Mesodermal cell (in vitro differentiated cells): ENCODE data around the gene APOO.

Experiments
- H3K27ac ChIP-seq: 2 replicates; pipeline ENCODE4 v1.7.0; 2013; ENCODE audit warnings: mild to moderate bottlenecking, low read depth, low read length, moderate library complexity; ENCODE audit not compliant: severe bottlenecking
- H3K36me3 ChIP-seq: 2 replicates; pipeline ENCODE4 v1.7.1; 2013; ENCODE audit warnings: mild to moderate bottlenecking, low read length, moderate library complexity; ENCODE audit not compliant: control insufficient read depth, insufficient read depth
- H3K4me1 ChIP-seq: one replicate; pipeline ENCODE4 v1.7.1; 2013; ENCODE audit warnings: mild to moderate bottlenecking, low read length; ENCODE audit not compliant: insufficient read depth, control insufficient read depth, poor library complexity, severe bottlenecking
- H3K4me3 ChIP-seq: 2 replicates; pipeline ENCODE4 v1.7.0; 2013; ENCODE audit warnings: low read length, control low read depth, mild to moderate bottlenecking; ENCODE audit not compliant: insufficient read depth, poor library complexity, severe bottlenecking; ENCODE audit errors: extremely low read depth
- H3K9me3 ChIP-seq: 2 replicates; pipeline ENCODE4 v1.7.1; 2013; ENCODE audit warnings: mild to moderate bottlenecking, low read length, moderate library complexity; ENCODE audit not compliant: control insufficient read depth
- WGBS, 2 experiments: methylation state at CpG; one replicate each; pipeline ENCODE4 v1.1.5; 2013; ENCODE audit warnings: missing lambda C conversion rate in 2 of 2; ENCODE audit not compliant: insufficient coverage in 2 of 2; 5-methylcytosine and 5-hydroxymethylcytosine counted together

The APOO gene

DNA sequence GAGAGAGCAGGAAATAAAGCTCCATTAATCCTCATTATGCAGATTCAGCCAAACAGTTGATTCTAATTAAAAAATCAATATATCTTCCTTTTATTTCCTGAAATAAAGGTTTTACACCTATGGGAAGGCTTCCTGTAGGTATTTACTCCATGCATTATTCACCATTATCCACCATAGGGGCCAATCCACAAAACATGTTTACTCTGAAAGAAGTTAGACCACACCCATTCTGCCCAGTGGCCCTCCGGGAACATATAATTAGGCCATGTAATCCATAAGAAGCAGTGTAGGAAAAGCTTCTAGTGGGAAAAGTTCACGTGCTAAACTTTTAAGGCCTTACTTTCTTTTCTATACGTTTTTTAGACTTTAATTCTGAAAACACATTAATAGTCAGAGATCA, 67.1 kb downstream of the APOO start:
- Histone ChIP-seq H3K4me1 (peaks cover 4% of the 10 kb centered on the region), H3K27ac (no peak overlapping the region), H3K4me3 (no peak overlapping the region), H3K9me3 (no peaks in the 10 kb centered on the region), H3K36me3 (no peaks in the 10 kb centered on the region)
- WGBS, 2 experiments = no CpG with 5 or more reads among the region's 3 CpGs

DNA sequence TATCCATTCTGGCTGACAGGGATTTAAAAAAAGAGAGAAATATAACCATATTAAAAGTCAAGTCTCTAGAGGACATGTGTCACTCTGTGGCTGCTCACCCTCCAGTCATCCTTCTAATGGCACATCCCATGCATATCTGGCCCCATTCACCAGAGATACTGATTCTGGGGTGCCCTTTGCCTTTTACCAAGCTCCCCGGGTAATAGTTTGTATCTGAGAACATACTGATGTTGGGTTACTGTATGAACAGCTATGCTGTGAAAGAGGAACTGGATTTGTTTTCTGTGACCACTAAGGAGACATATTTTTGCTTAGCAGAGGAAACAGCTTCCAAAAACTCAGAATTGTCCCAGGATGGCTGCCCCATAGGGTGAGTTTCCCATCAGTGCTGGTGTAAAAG, 68.8 kb downstream of the APOO start:
- WGBS, 2 experiments = no CpG with 5 or more reads among the region's 1 CpG
- Histone ChIP-seq H3K4me1 (no peaks in the 10 kb centered on the region), H3K4me3 (no peak overlapping the region), H3K27ac (no peak overlapping the region), H3K36me3 (no peaks in the 10 kb centered on the region), H3K9me3 (no peaks in the 10 kb centered on the region)

DNA sequence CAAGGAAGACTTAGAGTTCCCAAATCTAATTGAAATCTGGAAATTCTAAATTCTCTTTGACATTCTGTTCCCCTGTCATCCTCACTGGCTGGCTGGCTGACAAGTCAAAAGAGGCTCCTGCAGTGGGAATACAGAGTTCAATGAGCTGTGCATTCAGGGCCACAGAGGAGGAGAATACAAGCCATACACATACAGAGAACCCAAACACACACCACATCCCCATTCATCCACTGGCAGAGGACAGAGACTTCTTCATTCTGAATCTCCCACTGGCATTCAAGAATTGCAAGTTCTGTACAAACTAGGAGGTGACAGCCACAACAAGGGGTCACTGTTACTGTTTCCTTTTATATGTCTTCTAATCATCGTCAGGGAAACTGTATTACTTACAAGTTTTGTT, 75.0 kb downstream of the APOO start:
- H3K4me1 ChIP-seq = no peaks in the 10 kb centered on the region
- no peak overlapping the region for H3K27ac ChIP-seq
- H3K36me3 ChIP-seq = no peaks in the 10 kb centered on the region
- H3K9me3 ChIP-seq = no peaks in the 10 kb centered on the region
- WGBS, 2 experiments = no CpG with 5 or more reads among the region's 1 CpG
- H3K4me3 ChIP-seq = no peak overlapping the region

DNA sequence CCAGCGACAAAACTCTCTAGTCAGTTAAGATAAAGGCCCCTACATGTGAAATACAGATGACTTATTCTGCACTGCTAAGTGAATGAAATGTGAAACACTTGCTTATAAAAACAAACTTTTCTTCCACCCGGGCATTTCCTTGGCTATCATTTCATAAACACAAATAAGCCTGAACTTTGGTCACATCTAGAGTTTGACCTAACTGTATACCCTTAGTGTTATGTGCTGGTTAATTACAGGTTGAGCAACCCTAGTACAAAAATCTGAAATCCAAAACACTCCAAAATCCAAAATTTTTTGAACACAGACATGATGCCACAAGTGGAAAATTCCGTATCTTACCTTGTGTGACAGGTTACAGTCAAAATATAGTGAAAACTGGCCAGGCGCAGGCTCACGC, 78.9 kb downstream of the APOO start:
- WGBS, 2 experiments = 100% methylated on average over 1 of the region's 5 CpGs; no CpG with 5 or more reads in 1 of the 2 experiments

DNA sequence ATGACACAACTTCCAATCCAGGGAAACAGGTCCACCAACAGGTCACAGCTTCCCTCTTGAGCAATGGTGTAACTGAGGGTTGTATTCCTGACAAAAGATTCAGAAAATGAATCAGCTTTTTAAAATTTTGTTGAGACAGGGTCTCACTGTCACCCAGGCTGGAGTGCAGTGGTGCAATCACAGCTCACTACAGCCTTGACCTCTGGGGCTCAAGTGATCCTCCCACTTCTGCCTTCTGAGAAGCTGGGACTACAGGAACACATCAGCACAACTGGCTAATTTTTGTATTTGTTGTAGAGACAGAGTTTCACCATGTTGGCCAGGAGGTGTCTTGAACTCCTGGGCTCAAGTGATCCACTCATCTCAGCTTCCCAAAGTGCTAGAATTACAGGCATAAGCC, 81.1 kb downstream of the APOO start:
- no peaks in the 10 kb centered on the region for H3K9me3 ChIP-seq
- H3K36me3 ChIP-seq = no peaks in the 10 kb centered on the region
- H3K4me3 ChIP-seq = no peak overlapping the region
- no peaks in the 10 kb centered on the region for H3K4me1 ChIP-seq
- no peak overlapping the region for H3K27ac ChIP-seq

More for the DNA sequence above, 78.9 kb downstream of the APOO start:
- Histone ChIP-seq H3K36me3 (no peaks in the 10 kb centered on the region), H3K4me1 (no peaks in the 10 kb centered on the region), H3K4me3 (no peak overlapping the region), H3K9me3 (no peaks in the 10 kb centered on the region), H3K27ac (no peak overlapping the region)

DNA sequence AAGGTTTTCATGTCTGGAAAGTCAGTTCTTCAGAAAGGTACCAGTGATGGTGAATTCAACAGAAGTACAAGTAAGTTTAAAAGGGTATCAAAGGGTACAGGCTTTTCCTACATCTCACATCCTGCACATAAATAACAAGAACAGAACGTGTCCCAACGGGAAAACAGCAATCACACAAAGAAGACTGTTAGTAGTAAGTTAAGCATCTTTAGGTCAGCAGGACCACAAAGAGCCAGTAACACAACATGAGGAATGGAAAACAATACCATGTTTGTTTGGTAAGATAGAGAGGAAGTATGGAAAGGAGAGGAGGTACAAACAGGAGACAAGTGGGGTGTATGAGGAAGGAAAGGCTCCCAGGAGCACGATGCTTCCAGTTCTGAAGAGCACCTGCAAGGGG, 81.5 kb downstream of the APOO start:
- H3K4me1 ChIP-seq = no peaks in the 10 kb centered on the region
- H3K4me3 ChIP-seq = no peak overlapping the region
- no CpG with 5 or more reads among the region's 3 CpGs for WGBS, 2 experiments
- H3K36me3 ChIP-seq = no peaks in the 10 kb centered on the region
- no peak overlapping the region for H3K27ac ChIP-seq
- no peaks in the 10 kb centered on the region for H3K9me3 ChIP-seq

DNA sequence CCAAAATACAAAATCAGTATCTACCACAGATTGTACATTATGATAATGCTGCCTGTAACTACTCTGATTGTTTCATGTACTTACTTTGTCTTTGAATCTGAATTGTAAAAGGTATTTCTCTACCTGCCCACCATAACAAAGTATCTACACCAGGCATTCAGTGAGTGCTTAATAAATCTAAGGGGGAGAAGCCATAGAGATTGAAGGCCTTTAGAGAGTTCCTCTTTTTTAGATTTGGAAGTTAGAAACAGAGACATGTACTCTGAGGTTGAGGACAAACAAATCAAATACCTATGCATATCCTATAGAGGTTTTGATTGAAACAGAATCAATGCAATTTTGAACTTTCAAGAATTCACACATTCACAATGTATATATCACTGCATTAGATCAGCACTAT, 82.1 kb downstream of the APOO start:
- Histone ChIP-seq H3K4me3 (no peak overlapping the region), H3K36me3 (no peaks in the 10 kb centered on the region), H3K9me3 (no peaks in the 10 kb centered on the region), H3K4me1 (no peaks in the 10 kb centered on the region), H3K27ac (no peak overlapping the region)

DNA sequence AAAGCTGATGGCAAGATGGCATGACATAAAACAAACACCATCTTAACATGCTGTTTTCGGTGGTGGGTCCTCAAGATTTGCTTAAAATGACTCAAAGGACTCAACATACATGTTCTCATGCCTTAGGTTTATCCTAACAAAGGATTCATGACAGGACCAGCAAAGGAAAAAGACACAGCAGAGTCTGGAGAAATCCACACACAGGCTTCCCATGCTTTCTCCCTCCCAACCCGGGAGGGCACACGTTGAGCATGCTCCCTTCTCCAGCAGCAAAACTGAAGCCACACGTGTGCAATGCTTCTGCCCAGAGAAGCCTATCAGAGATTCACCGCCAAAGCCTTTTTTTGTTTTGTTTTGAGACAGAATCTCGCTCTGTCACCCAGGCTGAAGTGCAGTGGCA, 84.9 kb downstream of the APOO start:
- no peak overlapping the region for H3K27ac ChIP-seq
- no peaks in the 10 kb centered on the region for H3K4me1 ChIP-seq
- WGBS, 2 experiments = 84 to 93% methylated on average over 5 of the region's 6 CpGs
- no peaks in the 10 kb centered on the region for H3K9me3 ChIP-seq
- no peaks in the 10 kb centered on the region for H3K36me3 ChIP-seq
- no peak overlapping the region for H3K4me3 ChIP-seq

DNA sequence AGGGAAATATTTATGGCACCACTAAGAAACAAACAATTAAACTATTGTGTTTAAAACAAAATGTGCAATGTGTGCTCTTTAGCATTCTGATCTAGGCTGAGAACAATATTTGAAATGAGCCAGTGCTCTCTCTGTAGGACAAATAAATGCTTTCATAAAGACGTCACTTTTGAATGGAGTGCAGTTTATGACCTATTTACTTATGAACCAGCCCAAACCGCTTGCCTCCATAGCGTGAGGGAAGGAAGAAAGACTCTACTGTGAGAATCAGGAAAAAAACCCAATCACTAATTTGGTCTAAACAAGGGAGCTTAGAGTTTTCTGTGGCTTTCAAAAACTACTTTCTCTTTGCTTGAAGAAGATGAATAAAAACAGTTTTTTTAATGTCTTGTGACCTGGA, 85.3 kb downstream of the APOO start:
- H3K27ac ChIP-seq = no peak overlapping the region
- H3K4me3 ChIP-seq = no peak overlapping the region
- H3K36me3 ChIP-seq = no peaks in the 10 kb centered on the region
- WGBS, 2 experiments = no CpG with 5 or more reads among the region's 3 CpGs
- H3K4me1 ChIP-seq = no peaks in the 10 kb centered on the region
- H3K9me3 ChIP-seq = no peaks in the 10 kb centered on the region

DNA sequence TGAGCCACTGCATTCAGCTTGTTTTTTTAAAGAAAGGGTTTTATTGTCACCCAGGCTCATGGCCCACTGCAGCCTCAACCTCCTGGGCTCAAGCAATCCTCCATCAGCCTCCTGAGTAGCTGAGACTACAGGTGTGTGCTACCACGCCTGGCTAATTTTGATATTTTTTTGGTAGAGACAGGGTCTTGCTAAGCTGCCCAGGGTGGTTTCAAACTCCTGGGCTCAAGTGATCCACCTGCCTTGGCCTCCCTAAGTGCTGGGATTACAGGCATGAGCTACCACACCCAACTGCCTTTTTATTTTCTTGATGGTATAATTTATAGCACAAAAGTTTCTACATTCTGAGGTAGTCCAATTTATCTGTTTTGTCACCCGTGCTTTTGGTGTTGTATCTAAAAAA, 85.9 kb downstream of the APOO start:
- Histone ChIP-seq H3K9me3 (no peaks in the 10 kb centered on the region), H3K4me1 (no peaks in the 10 kb centered on the region), H3K4me3 (no peak overlapping the region), H3K36me3 (no peaks in the 10 kb centered on the region), H3K27ac (no peak overlapping the region)
- WGBS, 2 experiments = 100% methylated on average over 1 of the region's 2 CpGs; no CpG with 5 or more reads in 1 of the 2 experiments

DNA sequence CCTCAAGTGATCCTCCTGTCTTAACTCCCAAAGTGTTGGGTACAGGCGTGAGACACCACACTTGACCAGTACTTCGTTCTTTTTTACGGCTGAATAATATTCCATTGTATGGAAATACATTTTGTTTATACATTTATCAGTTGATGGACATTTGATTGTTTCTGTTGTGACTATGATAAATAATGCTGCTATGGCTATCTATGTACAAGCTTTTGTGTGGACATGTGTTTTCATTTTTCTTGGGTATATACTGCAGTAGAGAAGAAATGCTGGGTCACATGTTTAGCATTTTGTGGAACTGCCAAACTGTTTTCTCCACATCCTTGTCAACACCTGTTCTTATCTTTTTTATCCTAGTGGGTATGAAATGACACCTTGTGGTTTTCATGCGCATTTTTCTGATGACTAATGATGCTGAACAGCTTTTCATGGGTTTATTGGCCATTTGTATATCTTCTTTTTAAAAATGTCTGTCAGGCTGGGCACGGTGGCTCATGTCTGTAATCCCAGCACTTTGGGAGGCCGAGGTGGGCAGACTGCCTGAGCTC, 87.4 kb downstream of the APOO start:
- WGBS, 2 experiments = 82% methylated on average over 2 of the region's 6 CpGs; no CpG with 5 or more reads in 1 of the 2 experiments

More for the DNA sequence above, 87.4 kb downstream of the APOO start:
- H3K27ac ChIP-seq = no peak overlapping the region
- H3K36me3 ChIP-seq = no peaks in the 10 kb centered on the region
- no peak overlapping the region for H3K4me3 ChIP-seq
- no peaks in the 10 kb centered on the region for H3K4me1 ChIP-seq
- H3K9me3 ChIP-seq = no peaks in the 10 kb centered on the region
